Measurements from ENCODE around the gene ZNF213.

ZNF213 gene

GRCh38 chr16:3134338-3135125 is at the start of gene ZNF213:
TSS of gene ZNF213 (plus strand) at chr16:3135029. CDS start at chr16:3137281, 2,252 bp downstream.
- ATAC-seq, result peak; percentile 98

GRCh38 chr16:3085868-3086595 is 48.8 kb upstream of the ZNF213 start:
- no peak for ATAC-seq

- peak; percentile 83 to 88 for ATAC-seq
Observed at GRCh38 chr16:3086596-3087242, 48.1 kb upstream of the ZNF213 start.

GRCh38 chr16:3087243-3088235 is 47.3 kb upstream of the ZNF213 start:
- ATAC-seq, result no peak

- ATAC-seq, result no peak
Observed at GRCh38 chr16:3088450-3088849, 46.4 kb upstream of the ZNF213 start.

GRCh38 chr16:3088925-3089716 is 45.7 kb upstream of the ZNF213 start:
- ATAC-seq, result no peak

GRCh38 chr16:3089717-3090592 is 44.9 kb upstream of the ZNF213 start:
- ATAC-seq, result no peak

GRCh38 chr16:3091551-3091950 is 43.3 kb upstream of the ZNF213 start:
- ATAC-seq, result no peak

GRCh38 chr16:3092501-3092941 is 42.3 kb upstream of the ZNF213 start:
- ATAC-seq, result no peak

GRCh38 chr16:3094289-3095027 is 40.4 kb upstream of the ZNF213 start:
- peak; percentile 76 to 77 for ATAC-seq

- ATAC-seq, result peak; percentile 63 to 66
Observed at GRCh38 chr16:3095869-3096268, 39.0 kb upstream of the ZNF213 start.

- ATAC-seq, result no peak
Observed at GRCh38 chr16:3096362-3096761, 38.5 kb upstream of the ZNF213 start.

GRCh38 chr16:3097266-3097665 is 37.6 kb upstream of the ZNF213 start:
- ATAC-seq, result no peak

- ATAC-seq, result no peak
Observed at GRCh38 chr16:3098459-3099394, 36.1 kb upstream of the ZNF213 start, which contains the start of gene ZSCAN10. TSS of gene ZSCAN10 (minus strand) at chr16:3099294. CDS start at chr16:3092937, 6,357 bp downstream.

GRCh38 chr16:3099395-3099731 is 35.5 kb upstream of the ZNF213 start:
- ATAC-seq, result no peak

- peak; percentile 86 to 87 for ATAC-seq
Observed at GRCh38 chr16:3099732-3100499, 34.9 kb upstream of the ZNF213 start.

- peak in 1 of 2 donors; percentile 18 for ATAC-seq
Observed at GRCh38 chr16:3101018-3101840, 33.6 kb upstream of the ZNF213 start.

All from activated CD4-positive, CD25-positive, alpha-beta regulatory T cell treated with anti-CD3 and anti-CD28 coated beads, Interleukin-2, amount 50 U/mL, for 24 hours (primary cell).